NCI-H1417 treated with DMSO at 0.1 percent for 48 hours (cell line): Measurements from ENCODE around the gene SNW1.
"Not testable (repeated sequence)": the region's sequence is repeated elsewhere in the genome, so short reads cannot be mapped to it uniquely, and the experiment has no call there.

ENCODE experiments used
- DNase-seq: peaks from one replicate; lab custom pipeline; 2025; lab: John Stamatoyannopoulos, UW

Gene SNW1

DNA sequence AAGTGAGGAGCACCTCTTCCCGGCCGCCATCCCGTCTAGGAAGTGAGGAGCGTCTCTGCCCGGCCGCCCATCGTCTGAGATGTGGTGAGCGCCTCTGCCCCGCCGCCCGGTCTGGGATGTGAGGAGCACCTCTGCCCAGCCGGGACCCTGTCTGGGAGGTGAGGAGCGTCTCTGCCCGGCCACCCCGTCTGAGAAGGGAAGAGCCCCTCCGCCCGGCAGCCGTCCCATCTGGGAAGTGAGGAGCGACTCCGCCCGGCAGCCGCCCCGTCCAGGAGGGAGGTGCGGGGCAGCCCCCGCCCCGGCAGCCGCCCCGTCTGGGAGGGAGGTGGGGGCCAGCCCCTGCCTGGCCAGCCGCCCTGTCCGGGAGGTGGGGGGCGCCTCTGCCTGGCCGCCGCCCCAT is 13.5 kb downstream of the SNW1 start:
- DNase-seq, result not testable (repeated sequence)

DNA sequence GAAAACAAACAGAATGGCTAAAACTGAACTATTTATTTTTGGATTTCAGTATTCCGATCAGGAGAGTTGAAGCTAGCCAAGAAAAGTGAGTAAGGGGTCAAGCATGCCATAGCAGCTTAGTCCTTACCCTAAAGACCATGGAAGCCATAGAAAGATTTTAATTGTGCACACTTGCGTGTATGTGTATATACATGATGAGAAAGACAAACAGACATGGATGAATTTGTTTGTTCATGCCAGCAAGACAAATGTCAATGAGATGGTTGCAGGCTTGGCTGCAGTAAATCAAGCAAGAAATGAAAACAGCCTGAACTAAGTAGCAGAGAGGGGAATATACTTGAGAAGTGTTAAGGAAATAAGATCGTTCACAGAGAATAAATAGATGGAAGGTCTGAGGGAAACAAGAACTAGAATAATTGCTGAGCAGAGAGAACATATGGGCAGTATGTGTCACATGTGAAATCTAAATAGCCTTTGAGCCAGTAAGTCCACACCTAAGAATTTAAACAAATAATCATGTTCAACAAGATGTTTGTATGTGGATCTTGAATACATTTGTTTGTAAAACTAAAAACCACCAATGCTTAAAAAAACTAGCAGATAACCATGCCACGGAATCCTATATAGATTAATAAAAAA is 14.8 kb downstream of the SNW1 start:
- no peak for DNase-seq

GRCh38 chr14:77741438-77741837 is 19.5 kb downstream of the SNW1 start:
- no peak for DNase-seq

GRCh38 chr14:77738559-77739250 is 22.3 kb downstream of the SNW1 start:
- DNase-seq, result no peak

GRCh38 chr14:77730976-77731497 is 29.9 kb downstream of the SNW1 start:
- no peak for DNase-seq

- no peak for DNase-seq
Observed at GRCh38 chr14:77722301-77722700, 38.7 kb downstream of the SNW1 start.

- DNase-seq, result no peak
Observed at GRCh38 chr14:77721437-77721836, 39.5 kb downstream of the SNW1 start.

- DNase-seq, result no peak
Observed at GRCh38 chr14:77717608-77718305, 43.2 kb downstream of the SNW1 start.

- no peak for DNase-seq
Observed at GRCh38 chr14:77714926-77715325, 46.0 kb downstream of the SNW1 start.

DNA sequence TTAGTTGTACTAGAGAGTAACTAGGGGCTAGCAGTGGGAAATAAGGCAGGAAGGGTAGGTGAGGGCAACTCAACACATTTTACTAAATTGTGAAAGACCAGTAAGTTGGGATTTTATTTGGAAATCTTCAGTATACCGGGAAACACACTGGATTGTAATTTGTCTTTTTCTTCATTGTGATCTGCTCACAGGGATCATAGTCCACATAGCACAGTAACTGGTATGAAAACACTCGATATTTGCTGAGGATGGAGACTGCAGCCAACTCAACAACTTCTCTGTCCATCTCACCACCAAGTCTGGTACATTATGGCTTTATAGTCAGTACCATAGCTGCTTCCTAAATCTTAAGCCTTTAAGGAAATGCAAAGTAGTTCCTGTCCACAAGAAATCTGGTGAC is 50.6 kb downstream of the SNW1 start:
- DNase-seq, result no peak

DNA sequence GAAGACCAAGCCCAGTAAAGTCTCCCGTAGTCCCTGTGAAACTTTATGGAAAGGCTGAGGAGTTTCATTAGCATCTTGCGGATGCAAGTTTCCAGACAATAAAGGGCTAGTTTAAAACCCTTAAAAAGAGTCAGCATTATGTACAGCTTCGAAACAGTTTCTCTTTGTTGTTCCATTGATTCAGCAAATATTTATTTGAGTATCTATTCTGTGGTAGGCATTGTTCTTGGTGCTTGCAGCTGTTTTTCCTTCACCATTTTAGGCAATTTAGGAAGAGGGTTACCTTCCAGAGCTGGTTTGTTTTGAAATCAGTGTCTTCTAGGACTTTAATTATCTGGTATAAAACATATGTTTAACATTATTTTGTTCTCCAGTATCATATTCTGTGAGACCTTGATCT is 51.5 kb downstream of the SNW1 start:
- DNase-seq, result no peak

DNA sequence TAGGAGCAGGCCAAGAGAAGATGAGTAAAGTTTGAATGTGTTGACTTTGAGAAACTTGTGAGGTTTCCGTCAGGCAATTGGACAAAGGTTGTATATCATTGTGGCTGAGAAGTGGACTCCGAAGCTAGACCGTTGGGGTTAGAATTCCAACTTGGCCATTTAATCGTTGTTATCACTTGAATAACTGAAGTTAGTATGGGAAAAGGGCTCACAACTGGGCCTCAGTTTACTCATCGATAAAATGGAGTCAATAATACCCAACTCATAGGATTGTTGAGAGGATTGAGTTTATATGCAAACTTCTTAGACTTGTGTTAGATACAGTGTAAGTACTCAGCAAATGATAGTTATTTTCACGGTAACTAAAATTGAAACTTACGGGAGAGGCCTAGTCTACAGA is 52.2 kb downstream of the SNW1 start:
- DNase-seq, result no peak

GRCh38 chr14:77707724-77708408 is 53.1 kb downstream of the SNW1 start, which contains the start of the genes ALKBH1 and SLIRP:
Gene ALKBH1 (minus strand): TSS chr14:77708023. CDS start chr14:77708004, 19 bp downstream.
Gene SLIRP (plus strand): TSS chr14:77708103. CDS start chr14:77708112, 9 bp downstream.
- peak; percentile 18 for DNase-seq

GRCh38 chr14:77707355-77707723 is 53.6 kb downstream of the SNW1 start:
- DNase-seq, result no peak

- no peak for DNase-seq
Observed at GRCh38 chr14:77691259-77691658, 69.7 kb downstream of the SNW1 start.

- no peak for DNase-seq
Observed at GRCh38 chr14:77682158-77682553, 78.8 kb downstream of the SNW1 start.

GRCh38 chr14:77681196-77682157 is 79.5 kb downstream of the SNW1 start:
- DNase-seq, result no peak

DNA sequence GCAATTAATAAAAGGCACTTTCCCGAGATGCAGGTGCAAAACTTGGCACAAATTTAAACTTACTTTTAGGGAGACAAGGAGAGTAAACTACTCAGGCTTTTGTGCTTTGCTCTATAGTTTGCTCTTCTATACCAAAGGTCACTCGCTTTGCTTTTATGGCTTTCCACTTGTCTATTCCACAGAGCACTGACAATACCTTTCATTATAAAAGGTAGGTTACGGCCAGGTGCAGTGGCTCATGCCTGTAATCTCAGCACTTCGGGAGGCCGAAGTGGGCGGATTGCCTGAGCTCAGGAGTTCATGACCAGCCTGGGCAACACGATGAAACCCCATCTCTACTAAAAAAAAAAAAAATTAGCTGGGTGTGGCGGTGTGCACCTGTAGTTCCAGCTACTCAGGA is 86.0 kb downstream of the SNW1 start:
- no peak for DNase-seq

GRCh38 chr14:77673193-77673592 is 87.8 kb downstream of the SNW1 start:
- no peak for DNase-seq
